Activated B cell treated with CpG ODN at 0.5 μM for 24 hours (primary cell): Measurements from ENCODE around the gene TRAF2. TPM values are rescaled to one million over a fixed set of nuclear protein-coding genes. Genes with fewer than 3 reads are reported as not detected.

Experiments used
- ATAC-seq: fragments of 200-7000 bp; cut with Tn5 transposase; one replicate; pipeline ENCODE4 v1.10.0; 2021; ENCODE audit warnings: low read depth, mild to moderate bottlenecking, moderate library complexity
- CTCF ChIA-PET: fragments of 350-600 bp; sonication (Branson Sonifier 250); formaldehyde crosslinking; loops from one replicate; lab custom pipeline; 2021; ENCODE audit warnings: antibody characterized with exemption; lab: Charles Lee
- POLR2A ChIA-PET: fragments of 350-600 bp; sonication (Branson Sonifier 250); formaldehyde crosslinking; loops from one replicate; lab custom pipeline; 2021; ENCODE audit warnings: antibody characterized with exemption; lab: Charles Lee
- DNase-seq: peaks from one replicate; pipeline ENCODE4 v3.0.0; 2022
- H3K27ac Mint-ChIP-seq: one replicate; pipeline ENCODE4 v1.8.0; 2020; ENCODE audit warnings: mixed read lengths
- H3K27me3 Mint-ChIP-seq: one replicate; pipeline ENCODE4 v1.8.0; 2021; ENCODE audit warnings: mixed read lengths
- H3K36me3 Mint-ChIP-seq: one replicate; pipeline ENCODE4 v1.8.0; 2021; ENCODE audit warnings: low read depth, mixed read lengths
- H3K4me1 Mint-ChIP-seq: one replicate; pipeline ENCODE4 v1.8.0; 2021; ENCODE audit warnings: mixed read lengths
- H3K4me3 Mint-ChIP-seq: one replicate; pipeline ENCODE4 v1.8.0; 2020; ENCODE audit warnings: mild to moderate bottlenecking, mixed read lengths
- H3K9me3 Mint-ChIP-seq: one replicate; pipeline ENCODE4 v1.8.0; 2020; ENCODE audit warnings: mixed read lengths
- CTCF ChIP-seq: fragments of 200-600 bp; IDR thresholded peaks from one replicate; pipeline ENCODE4 v1.8.0; 2022; ENCODE audit warnings: antibody characterized with exemption, mild to moderate bottlenecking
- intact Hi-C: fragments of 100-400 bp; cut with micrococcal nuclease; formaldehyde crosslinking; loops from one replicate; pipeline ENCODE4 v1.15.1; 2024
- total RNA-seq: library from RNA; stranded (reverse); gene quantifications from 2 replicates; pipeline ENCODE4 v1.2.3, GENCODE V29; 2022

Gene TRAF2
- total RNA-seq, 1 donor from 2014 or later, result 58.2 TPM

DNA sequence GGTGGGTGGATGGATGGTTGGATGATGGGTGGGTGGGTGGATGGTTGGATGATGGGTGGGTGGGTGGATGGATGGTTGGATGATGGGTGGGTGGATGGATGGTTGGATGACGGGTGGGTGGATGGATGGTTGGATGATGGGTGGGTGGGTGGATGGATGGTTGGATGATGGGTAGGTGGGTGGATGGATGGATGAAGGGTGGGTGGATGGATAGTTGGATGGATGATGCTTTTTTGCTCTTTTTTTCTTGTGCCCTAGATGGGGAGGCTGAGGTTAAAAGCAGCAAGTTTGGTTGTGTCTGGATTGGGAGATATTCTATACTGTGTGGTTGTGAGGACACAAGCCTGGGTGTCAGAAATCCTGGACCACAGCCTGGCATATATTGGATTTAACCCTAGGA, 71.1 kb downstream of the TRAF2 start:
- no peaks in the 10 kb centered on the region for H3K4me1 Mint-ChIP-seq
- ChIA-PET CTCF (no interaction called here), POLR2A (no interaction called here)
- H3K36me3 Mint-ChIP-seq, result no peaks in the 10 kb centered on the region
- intact Hi-C loops, result no loop called here
- no peak for ATAC-seq
- H3K9me3 Mint-ChIP-seq, result no peaks in the 10 kb centered on the region
- no peak overlapping the region for H3K4me3 Mint-ChIP-seq
- TF ChIP-seq CTCF, result no peak
- H3K27me3 Mint-ChIP-seq, result peaks cover 2% of the 10 kb centered on the region
- no peak overlapping the region for H3K27ac Mint-ChIP-seq
- DNase-seq, result no peak

- Mint-ChIP-seq H3K27me3 (peaks cover 2% of the 10 kb centered on the region), H3K4me3 (no peak overlapping the region), H3K9me3 (no peaks in the 10 kb centered on the region), H3K4me1 (no peaks in the 10 kb centered on the region), H3K36me3 (no peaks in the 10 kb centered on the region), H3K27ac (no peak overlapping the region)
- ATAC-seq (no peak), DNase-seq (no peak)
- ChIA-PET POLR2A (interaction anchor here (0.6 kb wide), 1 partner anchor 177 kb away, joined by 4 read pairs; no protein-coding TSS in a partner anchor), CTCF (no interaction called here)
- intact Hi-C loops, result no loop called here
- TF ChIP-seq CTCF, result no peak
Measured at GRCh38 chr9:136957901-136958300, 71.6 kb downstream of the TRAF2 start.

GRCh38 chr9:136958473-136958872, 72.2 kb downstream of the TRAF2 start:
- no peak for DNase-seq
- H3K27ac Mint-ChIP-seq, result no peak overlapping the region
- H3K4me3 Mint-ChIP-seq, result no peak overlapping the region
- no peak for ATAC-seq
- intact Hi-C loops, result no loop called here
- no peaks in the 10 kb centered on the region for H3K36me3 Mint-ChIP-seq
- CTCF ChIA-PET, result no interaction called here
- no peak for TF ChIP-seq CTCF
- H3K4me1 Mint-ChIP-seq, result no peaks in the 10 kb centered on the region
- no peaks in the 10 kb centered on the region for H3K9me3 Mint-ChIP-seq
- POLR2A ChIA-PET, result interaction anchor here (0.6 kb wide), 1 partner anchor 176 kb away, joined by 4 read pairs; no protein-coding TSS in a partner anchor
- H3K27me3 Mint-ChIP-seq, result peaks cover 2% of the 10 kb centered on the region

DNA sequence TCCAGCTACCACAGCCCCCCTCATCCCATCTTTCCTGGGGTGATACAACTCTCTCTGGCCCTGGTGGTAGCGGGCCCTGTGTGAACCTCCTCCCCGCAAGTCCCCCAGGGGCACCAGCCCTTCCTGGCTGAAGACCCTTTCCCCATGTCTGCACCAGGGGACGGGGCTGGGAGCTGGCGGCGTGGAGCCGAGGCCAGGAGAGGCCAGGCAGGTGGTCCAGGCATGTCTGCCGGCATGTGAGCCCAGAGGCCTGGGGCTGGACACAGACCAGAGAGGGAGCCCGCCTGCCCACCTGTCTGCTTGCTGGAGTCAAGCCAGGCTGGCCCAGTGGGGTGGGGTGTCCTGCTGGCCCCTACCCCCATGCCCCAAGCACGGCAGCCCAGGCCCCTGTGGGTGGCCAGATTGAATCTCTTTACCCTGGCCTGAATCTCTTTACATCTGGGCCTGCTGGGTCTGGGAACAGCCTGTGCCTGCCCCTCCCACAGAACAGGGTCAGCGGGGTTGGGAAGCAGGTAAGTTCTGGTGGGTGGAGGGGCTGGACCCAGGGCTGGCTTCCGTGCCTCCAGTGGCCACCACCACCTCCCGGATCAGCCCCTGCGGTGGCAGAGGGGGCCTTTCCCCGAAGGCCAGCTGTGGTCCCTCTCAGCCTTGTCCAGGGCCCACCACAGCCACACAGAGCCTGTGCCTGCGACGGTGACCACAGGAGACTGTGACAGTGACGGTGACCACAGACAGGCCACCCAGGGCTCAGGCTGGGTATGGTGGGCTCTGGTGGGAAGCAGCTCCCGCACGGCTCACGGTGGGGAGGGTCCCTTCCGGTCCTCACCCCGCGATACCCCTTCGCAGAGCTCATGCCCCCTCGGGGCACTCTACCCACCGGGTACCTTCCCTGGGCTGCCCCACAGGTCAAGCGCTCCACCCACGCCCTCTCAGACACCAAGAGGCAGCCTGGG, 72.9 kb downstream of the TRAF2 start:
- Mint-ChIP-seq H3K27me3 (peaks cover 2% of the 10 kb centered on the region), H3K9me3 (no peaks in the 10 kb centered on the region), H3K27ac (no peak overlapping the region), H3K36me3 (no peaks in the 10 kb centered on the region), H3K4me3 (no peak overlapping the region), H3K4me1 (no peaks in the 10 kb centered on the region)
- ATAC-seq (no peak), DNase-seq (no peak)
- no peak for TF ChIP-seq CTCF
- intact Hi-C loops, result no loop called here
- POLR2A ChIA-PET, result no interaction called here
- CTCF ChIA-PET, result no interaction called here

DNA sequence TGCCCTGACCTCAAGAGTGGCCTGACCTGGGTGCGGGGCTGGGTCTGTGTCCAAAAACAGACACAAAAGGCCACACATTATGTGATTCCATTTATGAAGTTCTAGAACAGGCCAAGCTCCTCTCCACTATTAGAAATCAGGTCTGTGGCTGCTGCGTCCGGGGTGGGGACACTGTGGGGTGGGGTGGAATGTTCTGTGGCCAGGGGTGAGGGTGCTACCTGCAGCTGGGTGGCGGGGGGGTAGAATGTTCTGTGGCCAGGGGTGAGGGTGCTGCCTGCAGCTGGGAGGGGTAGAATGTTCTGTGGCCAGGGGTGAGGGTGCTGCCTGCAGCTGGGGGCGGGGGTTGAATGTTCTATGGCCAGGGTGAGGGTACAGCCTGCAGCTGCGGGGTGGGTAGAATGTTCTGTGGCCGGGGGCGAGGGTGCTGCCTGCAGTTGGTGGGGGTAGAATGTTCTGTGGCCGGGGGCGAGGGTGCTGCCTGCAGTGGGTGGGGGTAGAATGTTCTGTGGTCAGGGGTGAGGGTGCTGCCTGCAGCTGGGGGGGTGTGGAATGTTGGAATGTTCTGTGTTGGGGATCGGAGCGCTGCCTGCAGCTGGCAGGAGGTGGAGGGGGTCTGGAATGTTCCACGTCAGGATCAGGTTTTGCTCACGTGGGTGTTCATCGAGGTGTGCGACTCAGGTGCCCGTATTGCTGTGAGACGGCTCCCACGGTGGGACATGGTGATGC, 74.1 kb downstream of the TRAF2 start:
- ChIA-PET CTCF (no interaction called here), POLR2A (no interaction called here)
- peaks cover 4% of the 10 kb centered on the region for H3K27me3 Mint-ChIP-seq
- intact Hi-C loops, result no loop called here
- H3K9me3 Mint-ChIP-seq, result no peaks in the 10 kb centered on the region
- H3K36me3 Mint-ChIP-seq, result no peaks in the 10 kb centered on the region
- TF ChIP-seq CTCF, result no peak
- DNase-seq, result no peak
- ATAC-seq, result no peak
- no peak overlapping the region for H3K4me3 Mint-ChIP-seq
- no peaks in the 10 kb centered on the region for H3K4me1 Mint-ChIP-seq
- H3K27ac Mint-ChIP-seq, result no peak overlapping the region
